Mucosa of gallbladder (tissue), 1 donor: ENCODE results near the gene PTPN1. TPM values are rescaled to one million over a fixed set of nuclear protein-coding genes. Genes with fewer than 3 reads are reported as not detected.
"Not testable (repeated sequence)": the region's sequence is repeated elsewhere in the genome, so short reads cannot be mapped to it uniquely, and the experiment has no call there.

Source experiments
- DNase-seq: peaks from one replicate; pipeline ENCODE4 v3.0.0-alpha.2; 2020; ENCODE audit warnings: low spot score
- total RNA-seq: library from RNA; stranded (reverse); gene quantifications from one replicate; pipeline ENCODE4 v1.2.1, GENCODE V29; 2021
- donor health status: DM: no; HTN: no; CAD: no.

Gene PTPN1
- total RNA-seq, 1 donor from 2014 or later, result 24.0 TPM

- no peak for DNase-seq
Observed at GRCh38 chr20:50481741-50482140, 28.4 kb upstream of the PTPN1 start.

DNA sequence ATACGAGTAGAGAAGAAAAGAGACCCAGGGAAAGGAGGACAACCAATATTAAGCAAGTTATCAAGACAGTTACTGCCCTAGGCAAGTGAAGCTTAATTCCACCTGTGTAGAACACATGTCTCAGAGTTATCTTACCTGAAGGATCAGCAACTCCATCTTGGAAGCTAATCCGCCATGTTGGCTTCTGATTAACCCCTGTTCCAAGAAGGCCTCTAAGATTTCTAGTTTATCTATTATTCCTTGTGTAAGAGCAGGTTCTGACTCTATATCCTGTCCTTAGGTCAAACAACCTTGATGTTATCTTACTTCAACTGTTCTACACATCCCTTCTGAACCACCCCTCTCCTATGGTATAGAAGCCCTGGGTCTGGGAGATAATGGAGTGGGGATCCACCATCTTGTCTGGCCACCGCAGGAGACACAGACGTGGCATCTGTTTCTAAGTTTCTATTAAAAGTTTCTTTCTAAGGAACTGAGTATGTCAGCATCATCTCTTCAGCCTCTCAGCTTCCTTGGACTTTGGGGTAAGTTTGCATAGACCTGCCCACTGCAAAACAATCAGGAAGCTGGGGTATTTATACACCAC lies 27.7 kb upstream of the PTPN1 start:
- DNase-seq, result no peak

GRCh38 chr20:50484271-50484976 lies 25.8 kb upstream of the PTPN1 start:
- no peak for DNase-seq

DNA sequence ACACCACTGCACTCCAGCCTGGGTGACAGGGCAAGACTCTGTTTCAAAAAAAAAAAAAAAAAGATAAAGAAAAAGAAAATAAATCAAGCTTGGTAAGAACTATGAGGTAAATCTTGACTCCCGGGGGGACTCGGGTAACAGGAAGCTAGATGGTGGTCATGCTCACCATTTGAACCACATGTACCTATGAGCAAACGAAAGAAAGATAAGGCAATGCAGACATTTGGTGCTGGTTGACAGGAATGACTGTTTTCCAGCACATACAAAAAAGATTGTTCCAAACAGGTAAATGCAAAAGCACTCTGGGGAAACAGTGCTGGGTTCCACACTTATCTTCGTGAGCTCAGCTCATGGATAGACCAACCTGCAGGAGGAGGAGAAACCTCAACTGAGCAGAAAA lies 22.8 kb upstream of the PTPN1 start:
- no peak for DNase-seq

GRCh38 chr20:50488236-50488806 lies 21.9 kb upstream of the PTPN1 start:
- no peak for DNase-seq

DNA sequence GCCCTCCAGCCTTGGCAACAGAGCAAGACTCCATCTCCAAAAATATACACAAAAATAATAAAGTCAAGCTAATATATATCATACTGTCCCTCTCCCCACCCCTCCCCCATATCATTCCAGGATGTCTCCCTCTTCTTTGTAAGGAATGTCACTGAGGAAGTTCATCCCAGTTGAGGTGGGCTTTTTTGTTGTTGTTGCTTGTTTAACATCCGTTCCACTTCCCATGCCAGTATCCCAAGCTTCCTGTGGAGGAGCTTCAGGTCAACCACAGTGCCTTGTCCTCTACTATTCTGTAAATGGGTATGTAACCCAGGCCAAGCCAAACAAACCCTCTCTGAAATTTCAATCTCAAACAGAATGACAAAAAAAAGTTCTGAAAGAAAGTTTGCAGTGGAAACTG lies 19.0 kb upstream of the PTPN1 start:
- no peak for DNase-seq

- DNase-seq, result no peak
Observed at GRCh38 chr20:50491926-50492634, 18.1 kb upstream of the PTPN1 start.

GRCh38 chr20:50493881-50494253 lies 16.3 kb upstream of the PTPN1 start:
- no peak for DNase-seq

GRCh38 chr20:50494428-50494827 lies 15.8 kb upstream of the PTPN1 start:
- DNase-seq, result no peak

GRCh38 chr20:50496773-50497385 lies 13.3 kb upstream of the PTPN1 start:
- no peak for DNase-seq

- DNase-seq, result no peak
Observed at GRCh38 chr20:50498071-50498776, 12.0 kb upstream of the PTPN1 start.

DNA sequence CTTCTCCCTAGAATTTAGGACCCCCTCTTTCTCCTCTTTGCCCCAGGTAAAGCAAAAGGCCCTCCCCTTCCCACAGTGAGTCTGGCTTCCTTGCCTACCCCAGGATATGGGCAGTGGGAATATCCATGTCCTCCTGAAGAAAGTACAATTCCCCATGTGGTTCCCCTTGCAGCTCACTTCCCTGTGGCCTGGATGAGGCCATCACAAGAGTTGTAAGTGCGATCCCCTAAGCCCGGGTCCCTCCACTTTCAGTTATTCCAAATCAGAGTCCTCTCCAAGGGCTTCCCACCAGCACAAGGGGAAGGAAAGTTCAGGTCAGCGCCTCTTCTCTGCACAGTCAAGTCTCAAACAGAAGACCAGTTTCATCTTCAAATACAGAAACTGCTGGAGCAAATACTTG lies 10.2 kb upstream of the PTPN1 start:
- no peak for DNase-seq

DNA sequence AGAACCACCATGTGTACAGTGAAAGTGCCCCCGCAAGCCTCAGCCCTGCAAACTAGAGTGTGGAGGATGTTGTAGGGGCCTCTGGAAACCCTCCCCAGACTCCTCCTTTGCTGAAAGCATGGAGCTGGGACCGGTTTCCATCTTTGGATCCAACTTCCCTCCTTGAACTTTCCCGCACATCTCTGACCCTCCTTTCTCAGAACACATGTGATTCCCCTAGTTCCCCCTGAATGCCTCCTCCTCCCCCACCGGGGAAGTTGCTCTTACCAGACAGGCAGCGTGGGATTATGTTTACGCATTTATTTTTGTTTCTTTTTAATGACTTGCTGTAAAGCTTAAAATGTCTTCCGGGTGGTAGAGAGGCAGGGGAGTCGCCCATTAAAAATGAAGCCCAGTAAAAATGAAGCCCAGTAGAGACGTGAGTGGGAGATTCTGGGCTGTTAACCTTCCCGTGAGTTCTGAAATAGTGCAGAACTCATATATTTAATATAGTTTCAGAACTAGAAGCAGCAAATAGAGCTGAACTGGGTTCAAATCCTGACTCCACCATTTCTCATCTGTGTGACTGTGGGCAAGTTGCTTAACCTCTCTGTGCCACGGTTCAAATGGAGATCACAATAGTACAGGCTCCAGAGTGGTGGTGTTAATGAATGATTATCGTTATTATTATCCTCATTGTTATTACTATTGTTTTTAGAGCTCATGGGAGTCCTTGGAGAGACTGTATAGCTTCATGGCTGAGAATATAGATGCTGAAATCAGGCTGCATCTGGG lies 8.0 kb upstream of the PTPN1 start:
- no peak for DNase-seq

- no peak for DNase-seq
Observed at GRCh38 chr20:50504231-50504823, 5.9 kb upstream of the PTPN1 start.

- no peak for DNase-seq
Observed at GRCh38 chr20:50506270-50506579, 4.0 kb upstream of the PTPN1 start.

DNA sequence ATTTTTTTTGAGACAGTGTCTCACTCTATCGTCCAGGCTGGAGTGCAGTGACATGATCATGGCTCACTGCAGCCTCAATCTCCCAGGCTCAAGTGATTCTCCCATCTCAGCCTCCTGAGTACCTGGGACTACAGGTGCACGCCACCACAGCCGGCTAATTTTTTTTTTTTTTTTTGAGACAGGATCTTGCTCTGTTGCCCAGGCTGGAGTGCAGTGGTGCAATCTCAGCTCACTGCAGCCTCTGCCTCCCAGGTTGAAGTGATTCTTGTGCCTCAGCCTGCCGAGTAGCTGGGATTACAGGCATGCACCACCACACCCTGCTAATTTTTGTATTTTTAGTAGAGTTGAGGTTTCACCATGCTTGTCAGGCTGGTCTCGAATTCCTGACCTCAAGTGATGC lies 2.4 kb upstream of the PTPN1 start:
- DNase-seq, result not testable (repeated sequence)

- no peak for DNase-seq
Observed at GRCh38 chr20:50508171-50508755, 1.9 kb upstream of the PTPN1 start.

DNA sequence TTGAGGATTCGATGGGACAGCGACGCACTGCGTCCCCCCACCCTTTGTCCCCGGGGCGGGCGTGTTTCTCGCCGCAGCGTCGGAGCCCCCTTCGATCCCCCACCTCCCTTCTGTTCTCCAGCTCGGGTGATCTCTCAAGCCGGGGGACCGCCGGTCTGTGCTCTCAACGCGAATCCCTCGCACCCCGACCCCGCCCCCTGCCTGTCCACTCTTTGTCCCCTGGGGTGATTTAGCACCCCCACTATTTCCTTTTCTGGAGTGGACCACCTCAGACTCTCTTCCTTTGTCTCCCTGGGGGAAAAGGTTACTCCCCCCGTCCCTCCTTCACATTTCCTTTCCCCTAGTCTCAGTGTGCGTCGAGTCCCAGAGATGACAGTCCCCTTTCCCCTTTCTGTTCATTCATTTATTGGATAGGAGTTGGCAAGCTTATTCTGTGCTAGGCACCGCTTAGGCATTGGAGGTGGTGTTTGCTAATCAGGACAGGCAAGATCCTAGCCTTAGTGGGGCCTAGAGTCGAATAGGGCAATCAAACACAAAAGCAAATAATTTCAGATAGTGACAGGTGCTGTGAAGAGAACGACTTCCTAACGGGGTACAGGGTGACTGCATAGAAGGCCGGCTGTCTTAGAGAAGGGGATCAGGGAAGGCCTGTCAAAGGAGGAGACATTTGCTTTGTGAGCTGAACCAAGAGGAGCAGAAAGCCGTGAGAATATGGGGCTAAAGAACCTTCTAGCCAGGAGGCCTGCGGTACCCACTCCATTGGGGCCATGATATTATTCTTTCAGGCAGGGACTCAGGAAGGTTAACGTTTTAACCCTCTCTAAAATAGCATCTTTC lies 741 bp downstream of the PTPN1 start:
- no peak for DNase-seq

DNA sequence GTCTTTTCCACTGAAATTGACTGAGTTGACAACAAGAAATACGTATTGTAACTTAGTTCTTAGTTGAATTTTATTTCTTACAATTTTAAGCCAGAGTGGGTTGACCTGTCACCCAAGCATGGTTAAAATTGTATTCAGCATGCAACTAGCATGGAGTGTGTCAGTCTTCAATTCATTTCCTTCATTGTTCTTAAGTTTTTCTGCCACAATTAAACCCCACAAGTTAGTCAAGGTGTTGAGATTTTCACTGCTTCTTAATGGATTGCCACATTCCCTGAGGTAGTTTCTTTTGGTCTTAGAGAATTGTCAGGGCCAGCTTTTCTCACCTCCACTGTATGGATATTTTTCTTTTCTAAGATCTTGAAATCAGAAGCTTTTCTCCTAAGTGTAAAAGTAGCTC lies 2.1 kb downstream of the PTPN1 start:
- no peak for DNase-seq
